IPS-NIHi7 (cell line): ENCODE results near the gene AATK.

Experiments used
- DNase-seq: peaks from one replicate; pipeline ENCODE4 v3.0.0; 2012; ENCODE audit warnings: mixed read lengths; ENCODE audit errors: extremely low spot score

The AATK gene

GRCh38 chr17:81143200-81143527 is 22.9 kb downstream of the AATK start:
- no peak for DNase-seq

- peak; percentile 83 for DNase-seq
Measured at GRCh38 chr17:81142301-81143199, 23.5 kb downstream of the AATK start.

GRCh38 chr17:81140695-81141094 is 25.3 kb downstream of the AATK start:
- no peak for DNase-seq

GRCh38 chr17:81140018-81140417 is 26.0 kb downstream of the AATK start:
- DNase-seq, result no peak

GRCh38 chr17:81139428-81139827 is 26.6 kb downstream of the AATK start:
- no peak for DNase-seq

GRCh38 chr17:81138500-81138899 is 27.5 kb downstream of the AATK start:
- no peak for DNase-seq

- no peak for DNase-seq
Measured at GRCh38 chr17:81138083-81138482, 27.9 kb downstream of the AATK start.

- DNase-seq, result no peak
Measured at GRCh38 chr17:81137248-81137647, 28.8 kb downstream of the AATK start.

GRCh38 chr17:81136366-81136765 is 29.7 kb downstream of the AATK start:
- no peak for DNase-seq

- DNase-seq, result no peak
Measured at GRCh38 chr17:81135505-81136278, 30.3 kb downstream of the AATK start.

- no peak for DNase-seq
Measured at GRCh38 chr17:81134064-81134781, 31.8 kb downstream of the AATK start.

GRCh38 chr17:81132770-81133723 is 33.0 kb downstream of the AATK start:
- DNase-seq, result no peak

GRCh38 chr17:81132197-81132540 is 33.9 kb downstream of the AATK start:
- no peak for DNase-seq

- DNase-seq, result no peak
Measured at GRCh38 chr17:81131486-81132196, 34.4 kb downstream of the AATK start.

GRCh38 chr17:81130385-81131361 is 35.3 kb downstream of the AATK start:
- DNase-seq, result no peak

GRCh38 chr17:81129711-81130367 is 36.2 kb downstream of the AATK start:
- DNase-seq, result no peak

GRCh38 chr17:81129289-81129688 is 36.7 kb downstream of the AATK start:
- DNase-seq, result peak; percentile 45

- no peak for DNase-seq
Measured at GRCh38 chr17:81128774-81129173, 37.2 kb downstream of the AATK start.

- DNase-seq, result no peak
Measured at GRCh38 chr17:81128338-81128737, 37.7 kb downstream of the AATK start.
